GM23248 (cell line): ENCODE results near the gene GATD1. TPM values are rescaled to one million over a fixed set of nuclear protein-coding genes. Genes with fewer than 3 reads are reported as not detected.

Experiments used
- DNase-seq: peaks from one replicate; pipeline ENCODE4 v3.0.0-alpha.2; 2015
- H2AFZ ChIP-seq: fragments of 200-600 bp; sonication (generic); 2 replicates; pipeline ENCODE4 v1.6.1; 2016; ENCODE audit warnings: antibody characterized with exemption
- H3F3A ChIP-seq: fragments of 200-600 bp; sonication (generic); 2 replicates; pipeline ENCODE4 v1.6.1; 2016; ENCODE audit warnings: mild to moderate bottlenecking, antibody characterized with exemption, mixed run types; ENCODE audit not compliant: insufficient read depth
- H3K27ac ChIP-seq: fragments of 200-600 bp; sonication (generic); 2 replicates; pipeline ENCODE4 v1.5.1; 2016; ENCODE audit warnings: mild to moderate bottlenecking
- H3K27me3 ChIP-seq: fragments of 200-600 bp; sonication (generic); replicated peaks from 2 replicates; pipeline ENCODE4 v1.6.1; 2016; ENCODE audit warnings: mild to moderate bottlenecking; ENCODE audit not compliant: insufficient read depth
- H3K36me3 ChIP-seq: fragments of 200-600 bp; sonication (generic); 2 replicates; pipeline ENCODE4 v1.6.1; 2016; ENCODE audit warnings: low read depth, mild to moderate bottlenecking
- H3K4me1 ChIP-seq: fragments of 200-600 bp; sonication (generic); 2 replicates; pipeline ENCODE4 v1.6.1; 2016; ENCODE audit warnings: mild to moderate bottlenecking; ENCODE audit not compliant: insufficient read depth
- H3K4me2 ChIP-seq: fragments of 200-600 bp; sonication (generic); one replicate; pipeline ENCODE4 v1.6.1; 2016; ENCODE audit warnings: mild to moderate bottlenecking; ENCODE audit not compliant: unreplicated experiment
- H3K4me3 ChIP-seq: fragments of 200-600 bp; sonication (generic); 2 replicates; pipeline ENCODE4 v1.5.1; 2016; ENCODE audit warnings: mild to moderate bottlenecking
- H3K79me2 ChIP-seq: fragments of 200-600 bp; sonication (generic); 2 replicates; pipeline ENCODE4 v1.6.1; 2016; ENCODE audit warnings: mild to moderate bottlenecking; ENCODE audit not compliant: insufficient read depth
- H3K9ac ChIP-seq: fragments of 200-600 bp; sonication (generic); 2 replicates; pipeline ENCODE4 v1.6.1; 2016; ENCODE audit warnings: mild to moderate bottlenecking
- H3K9me2 ChIP-seq: fragments of 200-600 bp; sonication (generic); 2 replicates; pipeline ENCODE4 v1.6.1; 2016; ENCODE audit warnings: mixed run types, mild to moderate bottlenecking, moderate library complexity; ENCODE audit not compliant: insufficient read depth
- H3K9me3 ChIP-seq: fragments of 200-600 bp; sonication (generic); one replicate; pipeline ENCODE4 v1.6.1; 2017; ENCODE audit warnings: low read depth
- H4K20me1 ChIP-seq: fragments of 200-600 bp; sonication (generic); 2 replicates; pipeline ENCODE4 v1.6.0; 2016; ENCODE audit not compliant: insufficient read depth
- EZH2 ChIP-seq: fragments of 200-600 bp; sonication (generic); IDR thresholded peaks from 2 replicates; pipeline ENCODE4 v1.6.1; 2018; ENCODE audit warnings: antibody characterized with exemption, mild to moderate bottlenecking; ENCODE audit not compliant: insufficient read depth, poor library complexity, severe bottlenecking
- EZH2phosphoT487 ChIP-seq: fragments of 200-600 bp; sonication (generic); IDR thresholded peaks from 2 replicates; pipeline ENCODE4 v1.6.1; 2018; ENCODE audit warnings: antibody characterized with exemption, moderate library complexity, mild to moderate bottlenecking, low read depth; ENCODE audit not compliant: insufficient read depth
- WGBS, 2 experiments: methylation state at CpG; one replicate each; pipeline ENCODE4 v1.1.6; 2015 to 2017; ENCODE audit warnings: low lambda C conversion rate in 2 of 2, low coverage in 1 of 2; ENCODE audit errors: missing lambda C conversion rate in 2 of 2; 5-methylcytosine and 5-hydroxymethylcytosine counted together
- in situ Hi-C: fragments of 300-500 bp; cut with MboI; formaldehyde crosslinking; loops from 2 replicates; pipeline ENCODE4 v1.15.0; 2020
- polyA plus RNA-seq: library from polyadenylated mRNA; unstranded; fragments of >200 nt; fragmentation: Nextera tagmentation; extraction: Ambion mirVana; gene quantifications from 2 replicates; pipeline ENCODE4 v1.2.1, GENCODE V29; 2016
- total RNA-seq: library from RNA; depleted of rRNA; stranded (reverse); fragments of >200 nt; shearing (Covaris generic); gene quantifications from 2 replicates; pipeline ENCODE4 v1.2.3, GENCODE V29; 2014

The GATD1 gene
- total and polyA plus RNA-seq, 2 experiments from 2014 or later, result 27.0 to 45.0 TPM

- peaks cover 3% of the 10 kb centered on the region; the same call in 1 of the 2 replicates for H3F3A ChIP-seq
- H4K20me1 ChIP-seq, result no peaks in the 10 kb centered on the region
- peak overlapping the region; percentile 88 for H3K4me2 ChIP-seq
- no peaks in the 10 kb centered on the region for H3K9me3 ChIP-seq
- H3K79me2 ChIP-seq, result peaks cover 38% of the 10 kb centered on the region
- H3K27me3 ChIP-seq, result no peaks in the 10 kb centered on the region
- in situ Hi-C loops, result no loop called here
- H2AFZ ChIP-seq, result peak overlapping the region; percentile 61
- H3K36me3 ChIP-seq, result no peaks in the 10 kb centered on the region; the same call in 1 of the 2 replicates
- TF ChIP-seq EZH2, result no peak
- no peak for TF ChIP-seq EZH2phosphoT487
- no peaks in the 10 kb centered on the region for H3K9me2 ChIP-seq
- peak overlapping the region; percentile 92 for H3K9ac ChIP-seq
- peak overlapping the region; percentile 79 for H3K4me3 ChIP-seq
- peaks cover 18% of the 10 kb centered on the region for H3K4me1 ChIP-seq
- H3K27ac ChIP-seq, result peak overlapping the region; percentile 77
- DNase-seq, result peak; percentile 98
- WGBS, 2 experiments, result 1 to 2% methylated on average over 38 to 40 of the region's 96 CpGs
Measured at GRCh38 chr11:819129-819931, 42.0 kb upstream of the GATD1 start.

- in situ Hi-C loops, result no loop called here
- Histone ChIP-seq H3K9me2 (no peaks in the 10 kb centered on the region), H3K79me2 (peaks cover 39% of the 10 kb centered on the region), H3K27ac (peak within 1 kb of the TSS; percentile 77), H3K4me1 (peaks cover 18% of the 10 kb centered on the region), H3K4me2 (peak within 1 kb of the TSS; percentile 88), H2AFZ (peak within 1 kb of the TSS; percentile 61), H3K9ac (peak within 1 kb of the TSS; percentile 92), H3K9me3 (no peaks in the 10 kb centered on the region), H3F3A (peaks cover 10% of the 10 kb centered on the region; the same call in 1 of the 2 replicates), H4K20me1 (no peaks in the 10 kb centered on the region), H3K27me3 (no peaks in the 10 kb centered on the region), H3K36me3 (no peaks in the 10 kb centered on the region), H3K4me3 (peak within 1 kb of the TSS; percentile 79)
- peak; percentile 93 for DNase-seq
- TF ChIP-seq EZH2phosphoT487 (no peak), EZH2 (no peak)
- WGBS, 2 experiments, result 13 to 15% methylated on average over 20 of the region's 20 CpGs
Measured at GRCh38 chr11:818396-819128, 41.3 kb upstream of the GATD1 start, which contains the start of gene PNPLA2. TSS of gene PNPLA2 (plus strand) at chr11:818914. CDS start at chr11:819719, 805 bp downstream.

- no peak overlapping the region for H2AFZ ChIP-seq
- H4K20me1 ChIP-seq, result no peaks in the 10 kb centered on the region; the same call in 1 of the 2 replicates
- H3K4me3 ChIP-seq, result no peak overlapping the region
- no peak overlapping the region for H3K4me2 ChIP-seq
- TF ChIP-seq EZH2 (no peak), EZH2phosphoT487 (no peak)
- no peaks in the 10 kb centered on the region for H3K27me3 ChIP-seq
- no peaks in the 10 kb centered on the region for H3K9me2 ChIP-seq
- peaks cover 17% of the 10 kb centered on the region for H3K4me1 ChIP-seq
- H3K36me3 ChIP-seq, result peaks cover 14% of the 10 kb centered on the region
- H3F3A ChIP-seq, result peaks cover 27% of the 10 kb centered on the region
- H3K9me3 ChIP-seq, result no peaks in the 10 kb centered on the region
- 71% methylated on average over 11 of the region's 11 CpGs for WGBS, 2 experiments
- H3K9ac ChIP-seq, result no peak overlapping the region
- H3K27ac ChIP-seq, result no peak overlapping the region
- no peak for DNase-seq
- in situ Hi-C loops, result no loop called here
- peaks cover 41% of the 10 kb centered on the region for H3K79me2 ChIP-seq
Measured at GRCh38 chr11:816433-816779, 39.1 kb upstream of the GATD1 start.

GRCh38 chr11:815675-816432 is 38.6 kb upstream of the GATD1 start:
- no peak overlapping the region for H2AFZ ChIP-seq
- peaks cover 32% of the 10 kb centered on the region for H3F3A ChIP-seq
- H3K9me2 ChIP-seq, result no peaks in the 10 kb centered on the region
- in situ Hi-C loops, result no loop called here
- peaks cover 19% of the 10 kb centered on the region for H3K36me3 ChIP-seq
- H3K9ac ChIP-seq, result no peak overlapping the region
- H3K27ac ChIP-seq, result no peak overlapping the region
- no peaks in the 10 kb centered on the region for H3K9me3 ChIP-seq
- H3K4me3 ChIP-seq, result no peak overlapping the region
- 80 to 83% methylated on average over 11 of the region's 11 CpGs for WGBS, 2 experiments
- H3K79me2 ChIP-seq, result peaks cover 42% of the 10 kb centered on the region
- H4K20me1 ChIP-seq, result no peaks in the 10 kb centered on the region; the same call in 1 of the 2 replicates
- no peaks in the 10 kb centered on the region for H3K27me3 ChIP-seq
- TF ChIP-seq EZH2 (no peak), EZH2phosphoT487 (no peak)
- no peak overlapping the region for H3K4me2 ChIP-seq
- peaks cover 17% of the 10 kb centered on the region for H3K4me1 ChIP-seq
- no peak for DNase-seq
